CD14-positive monocyte (primary cell): Measurements from ENCODE around the gene PDCD11. TPM values are rescaled to one million over a fixed set of nuclear protein-coding genes. Genes with fewer than 3 reads are reported as not detected.
A peak's percentile ranks its signal among the peaks of the same experiment; 100 is the strongest.

Experiments
- DNase-seq, 3 donors: peaks; one replicate each; pipeline ENCODE4 v3.0.0-alpha.2; 2011 to 2022
- H2AFZ ChIP-seq: 2 replicates; pipeline ENCODE4 v1.6.0; 2012; ENCODE audit warnings: mild to moderate bottlenecking, low read depth, low read length, inconsistent platforms; ENCODE audit not compliant: insufficient read depth, poor library complexity, severe bottlenecking
- H3K27ac ChIP-seq, 2 donors: 1 replicate in 1 of 2; 2 replicates in 1 of 2; pipeline ENCODE4 v1.5.1; 2012 to 2013; ENCODE audit warnings: low read length in 2 of 2, control low read depth in 1 of 2, inconsistent platforms in 1 of 2, low read depth in 1 of 2, mild to moderate bottlenecking in 1 of 2
- H3K27me3 ChIP-seq, 2 donors: one replicate each; pipeline versions ENCODE4 v1.6.0 to v1.6.1; 2011 to 2013; ENCODE audit warnings: low read length in 2 of 2; ENCODE audit not compliant: control insufficient read depth in 2 of 2, insufficient read depth in 2 of 2
- H3K36me3 ChIP-seq, 2 donors: replicated peaks in 1 of 2; 1 replicate in 1 of 2; 2 replicates in 1 of 2; pipeline versions ENCODE4 v1.5.1 to v1.6.1; 2012 to 2013; ENCODE audit warnings: low read length in 2 of 2, control low read depth in 1 of 2, inconsistent platforms in 1 of 2, mild to moderate bottlenecking in 1 of 2; ENCODE audit not compliant: insufficient read depth in 2 of 2, control insufficient read depth in 1 of 2
- H3K4me1 ChIP-seq, 2 donors: 1 replicate in 1 of 2; 2 replicates in 1 of 2; pipeline versions ENCODE4 v1.5.1 to v1.6.1; 2012 to 2013; ENCODE audit warnings: low read length in 2 of 2, control low read depth in 1 of 2, inconsistent platforms in 1 of 2, mild to moderate bottlenecking in 1 of 2, moderate library complexity in 1 of 2; ENCODE audit not compliant: insufficient read depth in 2 of 2, control insufficient read depth in 1 of 2
- H3K4me2 ChIP-seq: replicated peaks from 2 replicates; pipeline ENCODE3; 2012; ENCODE audit warnings: low read length, moderate library complexity, mild to moderate bottlenecking; ENCODE audit not compliant: poor library complexity, severe bottlenecking; ENCODE audit errors: extremely low read depth
- H3K4me3 ChIP-seq, 3 experiments: fragments of 200-600 bp in 1 of 3; sonication (generic) in 1 of 3; replicated peaks in 1 of 3; 1 replicate in 2 of 3; 2 replicates in 1 of 3; pipeline ENCODE4 v1.5.1; 2011 to 2013; ENCODE audit warnings: low read length in 3 of 3, mild to moderate bottlenecking in 3 of 3, control low read depth in 2 of 3, low read depth in 2 of 3, inconsistent platforms in 1 of 3, moderate library complexity in 1 of 3
- H3K79me2 ChIP-seq: 2 replicates; pipeline ENCODE4 v1.6.0; 2012; ENCODE audit warnings: mild to moderate bottlenecking, control low read depth, inconsistent platforms, low read length, moderate library complexity; ENCODE audit not compliant: insufficient read depth
- H3K9ac ChIP-seq: 2 replicates; pipeline ENCODE4 v1.6.0; 2017; ENCODE audit warnings: low read length, mild to moderate bottlenecking; ENCODE audit not compliant: insufficient read depth, poor library complexity, severe bottlenecking
- H3K9me3 ChIP-seq, 2 donors: replicated peaks in 1 of 2; 1 replicate in 1 of 2; 2 replicates in 1 of 2; pipeline versions ENCODE4 v1.5.1 to v1.6.1; 2012 to 2013; ENCODE audit warnings: low read length in 2 of 2, control low read depth in 1 of 2; ENCODE audit not compliant: control insufficient read depth in 1 of 2, insufficient read depth in 1 of 2
- H4K20me1 ChIP-seq: 2 replicates; pipeline ENCODE4 v1.6.0; 2012; ENCODE audit warnings: mild to moderate bottlenecking, low read length, control low read depth, moderate library complexity; ENCODE audit not compliant: insufficient read depth
- H3K27ac Mint-ChIP-seq, 7 donors: one replicate each; pipeline ENCODE4 v1.8.0; 2020; ENCODE audit warnings: mild to moderate bottlenecking in 7 of 7, mixed read lengths in 7 of 7, moderate library complexity in 6 of 7, inconsistent platforms in 2 of 7
- H3K27me3 Mint-ChIP-seq, 3 donors: one replicate each; pipeline ENCODE4 v1.8.0; 2021 to 2022; ENCODE audit warnings: low read depth in 3 of 3, mild to moderate bottlenecking in 3 of 3, mixed read lengths in 3 of 3, moderate library complexity in 3 of 3, inconsistent platforms in 1 of 3
- H3K36me3 Mint-ChIP-seq, 2 donors: one replicate each; pipeline ENCODE4 v1.8.0; 2020; ENCODE audit warnings: mixed read lengths in 2 of 2, inconsistent platforms in 1 of 2, mild to moderate bottlenecking in 1 of 2
- H3K4me1 Mint-ChIP-seq: one replicate; pipeline ENCODE4 v1.8.0; 2020; ENCODE audit warnings: mild to moderate bottlenecking, mixed read lengths
- H3K4me3 Mint-ChIP-seq, 2 donors: one replicate each; pipeline ENCODE4 v1.8.0; 2020; ENCODE audit warnings: mild to moderate bottlenecking in 2 of 2, mixed read lengths in 2 of 2, moderate library complexity in 1 of 2
- H3K9me3 Mint-ChIP-seq, 7 donors: one replicate each; pipeline ENCODE4 v1.8.0; 2020 to 2022; ENCODE audit warnings: mixed read lengths in 7 of 7, mild to moderate bottlenecking in 6 of 7, moderate library complexity in 6 of 7, inconsistent platforms in 2 of 7
- WGBS: methylation state at CpG from one replicate; pipeline ENCODE4 v1.1.5; 2013; ENCODE audit warnings: missing lambda C conversion rate; ENCODE audit not compliant: insufficient coverage; 5-methylcytosine and 5-hydroxymethylcytosine counted together
- intact Hi-C, 2 donors: fragments of 100-400 bp; cut with micrococcal nuclease; formaldehyde crosslinking; loops; one replicate each; pipeline versions ENCODE4 v1.15.0 to v1.15.1; 2023
- polyA plus RNA-seq, 3 donors: library from polyadenylated mRNA; depleted of rRNA in 1 of 3; unstranded in 2 of 3; stranded (reverse) in 1 of 3; fragments of 300-500 nt in 2 of 3; fragments of >200 nt in 1 of 3; fragmentation: Illumina TruSeq in 2 of 3; gene quantifications; 1 replicate in 2 of 3; 2 replicates in 1 of 3; pipeline ENCODE4 v1.2.3, GENCODE V29; 2012 to 2021
- TF ChIP-seq, protein P1 (sequence below): fragments of 200-600 bp; IDR thresholded peaks from one replicate; pipeline ENCODE4 v1.8.0; 2022; ENCODE audit warnings: antibody characterized with exemption, mild to moderate bottlenecking

The PDCD11 gene
- polyA plus RNA-seq, 3 donors, result 2.9 to 9.7 (median 3.3) TPM

GRCh38 chr10:103478671-103479070 lies 82.2 kb downstream of the PDCD11 start:
- no peaks in the 10 kb centered on the region for H3K27me3 ChIP-seq
- H2AFZ ChIP-seq, result peak overlapping the region; percentile 21
- H3K79me2 ChIP-seq, result no peaks in the 10 kb centered on the region
- H3K4me2 ChIP-seq, result no peak overlapping the region
- Mint-ChIP-seq H3K36me3 (peaks cover 0 to 2% of the 10 kb centered on the region in 2 donors), H3K9me3 (peaks cover 0 to 2% (median 0%) of the 10 kb centered on the region in 7 donors), H3K27me3 (no peaks in the 10 kb centered on the region), H3K4me1 (peaks cover 12% of the 10 kb centered on the region), H3K27ac (peak overlapping the region in 1 of 7 donors; percentile 41), H3K4me3 (no peak overlapping the region)
- 96% methylated on average over 22 of the region's 22 CpGs for WGBS
- DNase-seq, result no peak
- no peaks in the 10 kb centered on the region for H4K20me1 ChIP-seq
- no peaks in the 10 kb centered on the region for H3K36me3 ChIP-seq
- H3K27ac ChIP-seq, result no peak overlapping the region
- no peaks in the 10 kb centered on the region for H3K9me3 ChIP-seq
- TF ChIP-seq, protein P1, sequence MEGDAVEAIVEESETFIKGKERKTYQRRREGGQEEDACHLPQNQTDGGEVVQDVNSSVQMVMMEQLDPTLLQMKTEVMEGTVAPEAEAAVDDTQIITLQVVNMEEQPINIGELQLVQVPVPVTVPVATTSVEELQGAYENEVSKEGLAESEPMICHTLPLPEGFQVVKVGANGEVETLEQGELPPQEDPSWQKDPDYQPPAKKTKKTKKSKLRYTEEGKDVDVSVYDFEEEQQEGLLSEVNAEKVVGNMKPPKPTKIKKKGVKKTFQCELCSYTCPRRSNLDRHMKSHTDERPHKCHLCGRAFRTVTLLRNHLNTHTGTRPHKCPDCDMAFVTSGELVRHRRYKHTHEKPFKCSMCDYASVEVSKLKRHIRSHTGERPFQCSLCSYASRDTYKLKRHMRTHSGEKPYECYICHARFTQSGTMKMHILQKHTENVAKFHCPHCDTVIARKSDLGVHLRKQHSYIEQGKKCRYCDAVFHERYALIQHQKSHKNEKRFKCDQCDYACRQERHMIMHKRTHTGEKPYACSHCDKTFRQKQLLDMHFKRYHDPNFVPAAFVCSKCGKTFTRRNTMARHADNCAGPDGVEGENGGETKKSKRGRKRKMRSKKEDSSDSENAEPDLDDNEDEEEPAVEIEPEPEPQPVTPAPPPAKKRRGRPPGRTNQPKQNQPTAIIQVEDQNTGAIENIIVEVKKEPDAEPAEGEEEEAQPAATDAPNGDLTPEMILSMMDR, result no peak
- no peak overlapping the region for H3K4me3 ChIP-seq
- no peak overlapping the region for H3K9ac ChIP-seq
- peaks cover 13 to 22% of the 10 kb centered on the region in 2 donors for H3K4me1 ChIP-seq
- intact Hi-C loops, result no loop called here

GRCh38 chr10:103479135-103479534 lies 82.7 kb downstream of the PDCD11 start, which contains the start of gene CALHM3:
TSS of gene CALHM3 (minus strand) at chr10:103479240. CDS start at chr10:103479032, 208 bp downstream.
- H3K27ac ChIP-seq, result no peak within 1 kb of the TSS
- no peak within 1 kb of the TSS for H3K9ac ChIP-seq
- H3K36me3 ChIP-seq, result no peaks in the 10 kb centered on the region
- H4K20me1 ChIP-seq, result no peaks in the 10 kb centered on the region
- peaks cover 13 to 22% of the 10 kb centered on the region in 2 donors for H3K4me1 ChIP-seq
- intact Hi-C loops, result no loop called here
- Mint-ChIP-seq H3K4me1 (peaks cover 12% of the 10 kb centered on the region), H3K27me3 (no peaks in the 10 kb centered on the region), H3K4me3 (no peak within 1 kb of the TSS), H3K36me3 (peaks cover 0 to under 1% of the 10 kb centered on the region in 2 donors), H3K27ac (peak within 1 kb of the TSS in 1 of 7 donors; percentile 41), H3K9me3 (peaks cover 0 to 2% (median 0%) of the 10 kb centered on the region in 7 donors)
- no peak within 1 kb of the TSS for H3K4me3 ChIP-seq
- H3K79me2 ChIP-seq, result no peaks in the 10 kb centered on the region
- no peaks in the 10 kb centered on the region for H3K9me3 ChIP-seq
- 80% methylated on average over 1 of the region's 7 CpGs for WGBS
- H3K27me3 ChIP-seq, result no peaks in the 10 kb centered on the region
- DNase-seq, result peak in 2 of 3 donors; percentile 21 to 27
- TF ChIP-seq, protein P1, result no peak
- H2AFZ ChIP-seq, result peak within 1 kb of the TSS; percentile 21
- no peak within 1 kb of the TSS for H3K4me2 ChIP-seq
